ENCODE results near the gene MARCHF4.
A peak's percentile ranks its signal among the peaks of the same experiment; 100 is the strongest.

Gene MARCHF4

DNA sequence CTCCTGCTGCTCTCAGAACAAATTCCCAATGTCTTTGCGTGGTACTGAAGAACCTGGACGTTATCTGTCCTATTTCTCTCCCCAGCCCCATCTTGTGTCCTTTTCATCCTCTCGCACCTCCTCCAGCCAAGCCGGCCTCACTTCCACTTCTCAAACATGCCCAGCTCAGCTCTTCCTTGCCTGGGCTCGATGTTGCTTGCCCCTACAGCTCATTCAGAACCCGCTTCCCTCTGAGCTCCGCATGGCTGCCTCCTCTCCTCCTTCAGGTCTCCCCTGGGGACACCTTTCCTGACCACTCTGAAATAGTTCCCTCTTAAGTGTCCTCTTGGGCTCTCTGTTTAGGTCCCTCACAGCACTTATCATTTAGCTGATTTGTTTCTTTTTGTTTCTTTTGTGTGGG lies 33.3 kb upstream of the MARCHF4 start:
- TF ChIP-seq TAF1 (IDR thresholded peaks at IDR 0.05; ENCODE audit: low read depth), result no peak
- no peak for TF ChIP-seq FOXM1 (IDR thresholded peaks at IDR 0.05; ENCODE audit: borderline replicate concordance, low read depth)
- no peak for TF ChIP-seq TEAD4 (IDR thresholded peaks at IDR 0.05)

DNA sequence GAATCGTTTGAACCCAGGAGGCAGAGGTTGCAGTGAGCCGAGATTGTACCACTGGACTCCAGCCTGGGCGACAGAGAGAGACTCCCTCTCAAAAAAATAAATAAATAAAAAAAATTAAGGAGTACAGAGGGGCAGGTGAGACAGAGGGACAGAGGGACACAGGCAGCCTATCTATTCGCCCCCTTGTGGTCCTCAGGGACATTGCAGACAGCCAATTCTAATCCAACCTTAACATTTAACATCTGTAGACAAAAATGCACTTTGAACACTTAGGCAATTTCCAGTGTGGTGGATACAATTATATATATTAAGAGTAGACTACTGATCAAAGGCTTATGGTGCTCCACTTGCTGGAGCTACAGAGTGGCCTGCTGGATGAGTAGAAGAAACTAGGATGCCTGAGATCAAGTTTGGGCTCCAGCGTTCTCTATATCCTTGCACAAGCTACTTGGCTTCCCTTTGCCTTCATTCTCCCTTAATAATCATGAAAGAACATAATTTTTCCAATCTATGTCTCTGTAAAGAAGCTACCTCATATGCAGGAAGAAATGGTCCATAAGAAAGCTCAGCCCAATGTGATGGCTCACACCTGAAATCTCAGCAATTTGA lies 31.8 kb upstream of the MARCHF4 start:
- TF ChIP-seq, protein P1, sequence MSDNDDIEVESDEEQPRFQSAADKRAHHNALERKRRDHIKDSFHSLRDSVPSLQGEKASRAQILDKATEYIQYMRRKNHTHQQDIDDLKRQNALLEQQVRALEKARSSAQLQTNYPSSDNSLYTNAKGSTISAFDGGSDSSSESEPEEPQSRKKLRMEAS (IDR thresholded peaks at IDR 0.05), result no peak
- TF ChIP-seq TEAD4 (IDR thresholded peaks at IDR 0.05) (no peak), NFIC (IDR thresholded peaks at IDR 0.05) (no peak), RAD21 (IDR thresholded peaks at IDR 0.05; ENCODE audit: low read depth) (peak; percentile 62), CEBPB (IDR thresholded peaks at IDR 0.05) (no peak)

DNA sequence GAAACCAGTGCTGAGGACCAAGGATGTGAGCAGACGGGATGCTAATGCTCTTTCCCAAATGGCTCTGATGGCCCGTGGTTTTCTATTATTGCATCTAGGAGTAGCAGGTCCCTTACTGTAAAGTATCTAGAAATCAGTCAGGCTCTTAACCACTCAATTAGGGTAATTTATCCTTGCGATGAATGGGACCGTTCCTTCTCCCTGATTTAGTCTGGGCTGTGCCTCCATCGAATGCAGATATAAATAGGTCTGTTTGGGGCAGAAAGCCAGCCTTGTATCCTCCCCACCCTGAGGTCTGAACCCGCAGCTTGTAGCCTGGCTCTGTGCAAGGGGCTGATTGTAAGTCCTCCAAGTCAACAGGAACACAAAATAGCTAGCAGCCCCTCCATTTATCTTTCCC lies 30.5 kb upstream of the MARCHF4 start:
- no peak for TF ChIP-seq CEBPB (IDR thresholded peaks at IDR 0.05)
- TF ChIP-seq FOXM1 (IDR thresholded peaks at IDR 0.05; ENCODE audit: borderline replicate concordance, low read depth), result no peak
- TF ChIP-seq, protein P2, sequence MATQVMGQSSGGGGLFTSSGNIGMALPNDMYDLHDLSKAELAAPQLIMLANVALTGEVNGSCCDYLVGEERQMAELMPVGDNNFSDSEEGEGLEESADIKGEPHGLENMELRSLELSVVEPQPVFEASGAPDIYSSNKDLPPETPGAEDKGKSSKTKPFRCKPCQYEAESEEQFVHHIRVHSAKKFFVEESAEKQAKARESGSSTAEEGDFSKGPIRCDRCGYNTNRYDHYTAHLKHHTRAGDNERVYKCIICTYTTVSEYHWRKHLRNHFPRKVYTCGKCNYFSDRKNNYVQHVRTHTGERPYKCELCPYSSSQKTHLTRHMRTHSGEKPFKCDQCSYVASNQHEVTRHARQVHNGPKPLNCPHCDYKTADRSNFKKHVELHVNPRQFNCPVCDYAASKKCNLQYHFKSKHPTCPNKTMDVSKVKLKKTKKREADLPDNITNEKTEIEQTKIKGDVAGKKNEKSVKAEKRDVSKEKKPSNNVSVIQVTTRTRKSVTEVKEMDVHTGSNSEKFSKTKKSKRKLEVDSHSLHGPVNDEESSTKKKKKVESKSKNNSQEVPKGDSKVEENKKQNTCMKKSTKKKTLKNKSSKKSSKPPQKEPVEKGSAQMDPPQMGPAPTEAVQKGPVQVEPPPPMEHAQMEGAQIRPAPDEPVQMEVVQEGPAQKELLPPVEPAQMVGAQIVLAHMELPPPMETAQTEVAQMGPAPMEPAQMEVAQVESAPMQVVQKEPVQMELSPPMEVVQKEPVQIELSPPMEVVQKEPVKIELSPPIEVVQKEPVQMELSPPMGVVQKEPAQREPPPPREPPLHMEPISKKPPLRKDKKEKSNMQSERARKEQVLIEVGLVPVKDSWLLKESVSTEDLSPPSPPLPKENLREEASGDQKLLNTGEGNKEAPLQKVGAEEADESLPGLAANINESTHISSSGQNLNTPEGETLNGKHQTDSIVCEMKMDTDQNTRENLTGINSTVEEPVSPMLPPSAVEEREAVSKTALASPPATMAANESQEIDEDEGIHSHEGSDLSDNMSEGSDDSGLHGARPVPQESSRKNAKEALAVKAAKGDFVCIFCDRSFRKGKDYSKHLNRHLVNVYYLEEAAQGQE (IDR thresholded peaks at IDR 0.05; ENCODE audit: low read depth), result no peak
- TF ChIP-seq TEAD4 (IDR thresholded peaks at IDR 0.05), result no peak
- TF ChIP-seq, protein P1 (IDR thresholded peaks at IDR 0.05), result no peak
- TF ChIP-seq CREB1 (IDR thresholded peaks at IDR 0.05; ENCODE audit: low read depth), result no peak
- no peak for TF ChIP-seq TAF1 (IDR thresholded peaks at IDR 0.05; ENCODE audit: low read depth)
- TF ChIP-seq RAD21 (IDR thresholded peaks at IDR 0.05; ENCODE audit: low read depth), result no peak

DNA sequence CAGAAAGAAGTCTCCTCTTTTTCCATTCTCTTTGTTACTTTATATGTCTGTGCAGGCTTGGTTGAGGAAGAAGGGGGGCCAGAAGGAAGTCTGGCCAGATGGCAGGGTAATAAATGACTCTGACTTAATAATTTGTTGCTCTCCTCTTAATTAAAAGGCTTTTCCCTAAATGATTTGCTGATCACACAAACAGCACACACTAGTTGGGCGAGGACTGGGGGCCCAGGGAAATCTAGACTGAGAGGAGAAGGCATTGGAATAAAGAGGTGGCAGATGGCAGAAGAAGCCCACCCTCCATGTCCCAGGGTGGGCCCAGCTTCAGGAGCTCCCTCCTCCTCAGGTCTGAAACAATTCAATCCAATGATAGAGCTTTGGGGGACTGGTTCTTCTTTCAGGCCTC lies 27.3 kb upstream of the MARCHF4 start:
- TF ChIP-seq EP300 (IDR thresholded peaks at IDR 0.05; ENCODE audit: borderline replicate concordance) (no peak), TEAD4 (IDR thresholded peaks at IDR 0.05) (no peak), CEBPB (IDR thresholded peaks at IDR 0.05) (no peak), FOXM1 (IDR thresholded peaks at IDR 0.05; ENCODE audit: borderline replicate concordance, low read depth) (no peak), NFIC (IDR thresholded peaks at IDR 0.05) (no peak), YY1 (IDR thresholded peaks at IDR 0.05; ENCODE audit: low read depth) (no peak), ZBTB7A (IDR thresholded peaks at IDR 0.05; ENCODE audit: low read depth) (no peak)
- TF ChIP-seq, protein P2 (IDR thresholded peaks at IDR 0.05; ENCODE audit: low read depth), result no peak
- TF ChIP-seq, protein P3, sequence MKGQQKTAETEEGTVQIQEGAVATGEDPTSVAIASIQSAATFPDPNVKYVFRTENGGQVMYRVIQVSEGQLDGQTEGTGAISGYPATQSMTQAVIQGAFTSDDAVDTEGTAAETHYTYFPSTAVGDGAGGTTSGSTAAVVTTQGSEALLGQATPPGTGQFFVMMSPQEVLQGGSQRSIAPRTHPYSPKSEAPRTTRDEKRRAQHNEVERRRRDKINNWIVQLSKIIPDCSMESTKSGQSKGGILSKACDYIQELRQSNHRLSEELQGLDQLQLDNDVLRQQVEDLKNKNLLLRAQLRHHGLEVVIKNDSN (IDR thresholded peaks at IDR 0.05), result no peak
- TF ChIP-seq, protein P1 (IDR thresholded peaks at IDR 0.05), result no peak

DNA sequence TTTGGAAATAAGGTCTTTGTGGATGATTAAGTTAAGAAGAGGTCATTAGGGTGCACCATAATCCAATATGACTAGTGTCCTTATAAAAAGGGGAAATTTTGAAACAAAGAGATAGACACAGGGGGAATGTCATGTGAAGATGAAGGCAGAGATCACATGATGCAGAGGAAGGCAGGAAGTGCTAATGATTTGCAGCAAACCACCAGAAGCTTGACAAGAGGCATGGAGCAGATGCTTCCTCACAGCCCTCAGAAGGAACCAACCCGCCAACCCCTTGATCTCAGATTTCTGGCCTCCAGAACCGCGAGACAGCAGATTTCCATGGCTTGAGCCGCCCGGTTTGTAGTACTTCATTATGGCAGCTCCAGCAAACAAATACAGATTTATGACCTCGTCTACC lies 22.6 kb upstream of the MARCHF4 start:
- TF ChIP-seq, protein P3 (IDR thresholded peaks at IDR 0.05), result no peak
- no peak for TF ChIP-seq TCF12 (IDR thresholded peaks at IDR 0.05; ENCODE audit: low read depth)
- TF ChIP-seq TEAD4 (IDR thresholded peaks at IDR 0.05), result no peak
- TF ChIP-seq EGR1 (IDR thresholded peaks at IDR 0.05), result no peak

DNA sequence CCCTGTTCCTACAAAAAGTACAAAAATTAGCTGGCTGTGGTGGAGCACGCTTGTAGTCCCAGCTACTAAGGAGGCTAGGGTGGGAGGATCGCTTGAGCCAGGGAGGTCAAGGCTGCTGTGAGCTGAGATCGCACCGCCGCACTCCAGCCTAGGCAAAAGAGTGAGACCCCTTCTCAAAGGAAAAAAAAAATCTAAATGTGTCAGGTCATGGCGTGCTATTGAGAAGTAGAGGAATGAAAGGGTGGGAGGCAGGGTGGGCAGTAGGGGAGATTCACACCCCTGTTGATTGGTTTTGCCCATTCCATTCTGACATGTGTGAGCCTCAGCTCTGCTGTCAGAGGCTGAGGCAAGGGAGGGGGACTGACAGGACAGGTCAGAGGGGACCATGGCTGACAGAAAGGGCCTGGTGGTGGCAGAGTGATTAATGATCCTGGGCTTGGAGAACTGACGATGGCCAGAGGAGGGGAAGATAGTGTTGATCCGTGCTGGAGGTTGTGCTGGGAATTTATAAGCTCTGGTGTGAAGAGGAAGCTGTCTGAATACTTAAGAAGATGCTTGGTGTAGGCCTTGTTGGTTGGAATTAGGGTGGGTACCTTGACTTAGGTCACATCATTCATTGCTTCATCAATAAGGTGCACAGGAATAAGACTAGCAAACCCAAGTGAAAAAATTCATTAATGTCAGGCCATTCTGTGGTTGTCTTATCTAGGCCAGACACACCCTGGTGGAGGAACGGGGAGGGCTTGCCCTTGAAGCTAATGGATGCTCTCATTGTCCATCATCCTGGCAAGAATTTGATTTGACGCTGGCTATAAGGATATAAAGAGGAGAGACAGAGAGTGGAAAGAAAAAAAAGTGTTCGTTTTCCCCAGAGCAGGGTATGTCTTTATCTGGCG lies 20.9 kb upstream of the MARCHF4 start:
- TF ChIP-seq, protein P1 (IDR thresholded peaks at IDR 0.05), result no peak
- TF ChIP-seq TEAD4 (IDR thresholded peaks at IDR 0.05) (no peak), CREB1 (IDR thresholded peaks at IDR 0.05; ENCODE audit: low read depth) (no peak), RAD21 (IDR thresholded peaks at IDR 0.05; ENCODE audit: low read depth) (no peak), TCF12 (IDR thresholded peaks at IDR 0.05; ENCODE audit: low read depth) (no peak), ZBTB7A (IDR thresholded peaks at IDR 0.05; ENCODE audit: low read depth) (no peak), EGR1 (IDR thresholded peaks at IDR 0.05) (no peak), FOXM1 (IDR thresholded peaks at IDR 0.05; ENCODE audit: borderline replicate concordance, low read depth) (no peak)
- TF ChIP-seq, protein P3 (IDR thresholded peaks at IDR 0.05), result no peak
- TF ChIP-seq, protein P2 (IDR thresholded peaks at IDR 0.05; ENCODE audit: low read depth), result no peak
